GM18519 (cell line): ENCODE results near the gene LTC4S.
"Not testable (repeated sequence)": the region's sequence is repeated elsewhere in the genome, so short reads cannot be mapped to it uniquely, and the experiment has no call there.

Source experiments
- ATAC-seq: cut with Tn5 transposase; IDR thresholded peaks from one replicate; pipeline ENCODE4 v1.9.1; 2021; ENCODE audit warnings: mild to moderate bottlenecking, moderate library complexity; ENCODE audit not compliant: unreplicated experiment, low FRiP score

The LTC4S gene

GRCh38 chr5:179768326-179769085 lies 25.3 kb upstream of the LTC4S start:
- ATAC-seq, result no peak

- ATAC-seq, result no peak
These were observed 24.5 kb upstream of the LTC4S start for GRCh38 chr5:179769271-179769670.

- no peak for ATAC-seq
These were observed 24.0 kb upstream of the LTC4S start for GRCh38 chr5:179769796-179770195.

- no peak for ATAC-seq
These were observed 22.4 kb upstream of the LTC4S start for GRCh38 chr5:179771311-179771895.

GRCh38 chr5:179772351-179772750 lies 21.4 kb upstream of the LTC4S start:
- no peak for ATAC-seq

- ATAC-seq, result no peak
These were observed 20.1 kb upstream of the LTC4S start for GRCh38 chr5:179773686-179774040.

GRCh38 chr5:179774442-179774841 lies 19.3 kb upstream of the LTC4S start:
- ATAC-seq, result no peak

- no peak for ATAC-seq
These were observed 17.3 kb upstream of the LTC4S start for GRCh38 chr5:179776411-179776938.

GRCh38 chr5:179777456-179777855 lies 16.3 kb upstream of the LTC4S start:
- ATAC-seq, result no peak

GRCh38 chr5:179777909-179778308 lies 15.9 kb upstream of the LTC4S start:
- no peak for ATAC-seq

- ATAC-seq, result no peak
These were observed 15.2 kb upstream of the LTC4S start for GRCh38 chr5:179778591-179778990.

GRCh38 chr5:179779826-179780225 lies 14.0 kb upstream of the LTC4S start:
- no peak for ATAC-seq

GRCh38 chr5:179780362-179780761 lies 13.4 kb upstream of the LTC4S start:
- no peak for ATAC-seq

GRCh38 chr5:179781846-179782245 lies 11.9 kb upstream of the LTC4S start:
- no peak for ATAC-seq

GRCh38 chr5:179783128-179783527 lies 10.7 kb upstream of the LTC4S start:
- no peak for ATAC-seq

- no peak for ATAC-seq
These were observed 6.9 kb upstream of the LTC4S start for GRCh38 chr5:179786861-179787260.

- ATAC-seq, result no peak
These were observed 5.5 kb upstream of the LTC4S start for GRCh38 chr5:179788193-179788854.

GRCh38 chr5:179789278-179789677 lies 4.5 kb upstream of the LTC4S start:
- ATAC-seq, result not testable (repeated sequence)

GRCh38 chr5:179791881-179792611 lies 1.7 kb upstream of the LTC4S start:
- no peak for ATAC-seq

- no peak for ATAC-seq
These were observed 946 bp upstream of the LTC4S start for GRCh38 chr5:179792612-179793467.
